Activated CD8-positive, alpha-beta T cell treated with anti-CD3 and anti-CD28 coated beads for 36 hours (primary cell): ENCODE data around the gene ZNF407. TPM values are rescaled to one million over a fixed set of nuclear protein-coding genes. Genes with fewer than 3 reads are reported as not detected.

Experiments used
- ATAC-seq: fragments of 200-7000 bp; cut with Tn5 transposase; one replicate; pipeline ENCODE4 v1.10.0; 2021; ENCODE audit warnings: mild to moderate bottlenecking, moderate library complexity
- CTCF ChIA-PET: fragments of 350-600 bp; sonication (Branson Sonifier 250); formaldehyde crosslinking; loops from one replicate; lab custom pipeline; 2021; ENCODE audit warnings: antibody characterized with exemption; lab: Charles Lee
- POLR2A ChIA-PET: fragments of 350-600 bp; sonication (Branson Sonifier 250); formaldehyde crosslinking; loops from one replicate; lab custom pipeline; 2021; ENCODE audit warnings: antibody characterized with exemption; lab: Charles Lee
- DNase-seq: peaks from one replicate; pipeline ENCODE4 v3.0.0-alpha.2; 2020
- H3K27ac Mint-ChIP-seq: one replicate; pipeline ENCODE4 v1.8.0; 2021; ENCODE audit warnings: mild to moderate bottlenecking, mixed read lengths
- H3K27me3 Mint-ChIP-seq: one replicate; pipeline ENCODE4 v1.8.0; 2021; ENCODE audit warnings: mixed read lengths
- H3K36me3 Mint-ChIP-seq: one replicate; pipeline ENCODE4 v1.8.0; 2021; ENCODE audit warnings: low read depth, mixed read lengths
- H3K4me1 Mint-ChIP-seq: one replicate; pipeline ENCODE4 v1.8.0; 2021; ENCODE audit warnings: low read depth, mixed read lengths
- H3K4me3 Mint-ChIP-seq: one replicate; pipeline ENCODE4 v1.8.0; 2021; ENCODE audit warnings: mild to moderate bottlenecking, moderate library complexity, mixed read lengths
- H3K9me3 Mint-ChIP-seq: one replicate; pipeline ENCODE4 v1.8.0; 2021; ENCODE audit warnings: mixed read lengths
- intact Hi-C: fragments of 100-400 bp; cut with micrococcal nuclease; formaldehyde crosslinking; loops from one replicate; pipeline ENCODE4 v1.10.0; 2022
- total RNA-seq, 2 experiments: library from RNA; stranded (reverse); gene quantifications; one replicate each; pipeline ENCODE4 v1.2.3, GENCODE V29; 2021
- TF ChIP-seq, protein P1 (sequence below): fragments of 200-600 bp; IDR thresholded peaks from one replicate; pipeline ENCODE4 v1.8.0; 2022; ENCODE audit warnings: antibody characterized with exemption, mild to moderate bottlenecking

The ZNF407 gene
- total RNA-seq, 2 experiments from 2014 or later = 9.9 to 10.8 TPM

DNA sequence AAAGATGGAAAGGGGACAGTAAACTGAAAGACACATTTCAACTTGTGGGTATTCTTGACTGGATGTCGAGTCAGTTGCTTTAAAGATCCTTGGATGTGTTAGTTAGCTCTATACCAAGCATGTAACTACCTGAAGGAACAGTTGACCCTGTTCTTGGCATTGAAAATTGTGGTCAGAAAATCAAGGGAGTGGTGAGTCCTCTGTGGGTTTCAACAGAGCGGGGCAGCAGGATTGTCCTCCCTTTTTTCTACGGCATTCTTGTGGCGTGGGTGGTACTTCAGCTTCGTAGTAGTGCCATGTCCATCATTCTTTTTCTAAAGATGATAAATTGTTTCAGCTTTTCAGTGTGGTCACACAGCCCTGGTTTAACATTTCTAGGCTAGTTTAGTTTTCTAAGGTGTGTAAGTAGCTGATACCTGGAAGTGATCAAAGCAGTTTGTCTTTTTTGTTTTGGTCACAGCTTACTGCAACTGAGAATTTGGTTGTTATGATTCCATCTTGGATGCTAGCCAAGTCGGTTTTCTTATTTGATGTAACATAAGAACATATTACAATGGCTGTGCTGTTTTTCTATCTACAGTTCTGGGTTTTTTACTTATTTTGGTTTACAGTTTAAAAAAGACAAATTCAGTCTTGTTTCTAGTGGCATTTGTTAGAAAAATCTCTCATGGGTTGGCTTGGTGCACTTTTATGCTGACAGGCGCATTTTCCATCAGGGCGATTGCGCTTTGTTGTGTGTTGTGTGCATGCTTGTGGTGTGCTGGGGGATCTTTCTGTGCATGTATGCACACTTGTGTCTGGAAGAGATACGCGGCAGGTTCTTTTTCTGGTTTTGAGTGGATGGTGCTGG lies 84.7 kb downstream of the ZNF407 start:
- intact Hi-C loops = no loop called here
- H3K4me3 Mint-ChIP-seq = no peak overlapping the region
- H3K9me3 Mint-ChIP-seq = peaks cover 4% of the 10 kb centered on the region
- H3K36me3 Mint-ChIP-seq = peaks cover 17% of the 10 kb centered on the region
- TF ChIP-seq, protein P1, sequence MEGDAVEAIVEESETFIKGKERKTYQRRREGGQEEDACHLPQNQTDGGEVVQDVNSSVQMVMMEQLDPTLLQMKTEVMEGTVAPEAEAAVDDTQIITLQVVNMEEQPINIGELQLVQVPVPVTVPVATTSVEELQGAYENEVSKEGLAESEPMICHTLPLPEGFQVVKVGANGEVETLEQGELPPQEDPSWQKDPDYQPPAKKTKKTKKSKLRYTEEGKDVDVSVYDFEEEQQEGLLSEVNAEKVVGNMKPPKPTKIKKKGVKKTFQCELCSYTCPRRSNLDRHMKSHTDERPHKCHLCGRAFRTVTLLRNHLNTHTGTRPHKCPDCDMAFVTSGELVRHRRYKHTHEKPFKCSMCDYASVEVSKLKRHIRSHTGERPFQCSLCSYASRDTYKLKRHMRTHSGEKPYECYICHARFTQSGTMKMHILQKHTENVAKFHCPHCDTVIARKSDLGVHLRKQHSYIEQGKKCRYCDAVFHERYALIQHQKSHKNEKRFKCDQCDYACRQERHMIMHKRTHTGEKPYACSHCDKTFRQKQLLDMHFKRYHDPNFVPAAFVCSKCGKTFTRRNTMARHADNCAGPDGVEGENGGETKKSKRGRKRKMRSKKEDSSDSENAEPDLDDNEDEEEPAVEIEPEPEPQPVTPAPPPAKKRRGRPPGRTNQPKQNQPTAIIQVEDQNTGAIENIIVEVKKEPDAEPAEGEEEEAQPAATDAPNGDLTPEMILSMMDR = no peak
- no peaks in the 10 kb centered on the region for H3K27me3 Mint-ChIP-seq
- peaks cover 15% of the 10 kb centered on the region for H3K4me1 Mint-ChIP-seq
- H3K27ac Mint-ChIP-seq = no peak overlapping the region
- ChIA-PET POLR2A (interaction anchor here (1.0 kb wide), 1 partner anchor 9 kb away, joined by 3 read pairs; no protein-coding TSS in a partner anchor), CTCF (interaction anchor here (1.0 kb wide), 2 partner anchors 9 to 139 kb away, joined by 3 read pairs; no protein-coding TSS in a partner anchor)
- peak; percentile 45 for ATAC-seq
- DNase-seq = no peak

DNA sequence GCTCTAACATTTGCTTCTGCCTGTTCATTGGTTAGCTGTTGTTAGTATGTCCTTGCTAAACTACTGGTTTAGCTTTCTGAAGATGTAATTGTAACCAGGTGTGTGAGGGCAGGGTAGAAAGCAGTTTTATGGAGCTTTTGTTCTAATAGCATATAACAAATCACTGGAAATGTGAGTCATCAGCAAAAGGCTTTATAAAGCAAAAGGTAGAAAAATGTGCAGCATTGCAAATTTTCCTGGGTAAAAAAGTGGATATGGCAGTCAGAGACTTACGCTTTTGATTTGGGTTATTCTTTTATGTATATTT lies 85.3 kb downstream of the ZNF407 start:
- H3K27ac Mint-ChIP-seq = no peak overlapping the region
- CTCF ChIA-PET = interaction anchor here (1.0 kb wide), 2 partner anchors 8 to 139 kb away, joined by 3 read pairs; no protein-coding TSS in a partner anchor
- no peak overlapping the region for H3K4me3 Mint-ChIP-seq
- intact Hi-C loops = no loop called here
- POLR2A ChIA-PET = interaction anchor here (1.0 kb wide), 1 partner anchor 8 kb away, joined by 3 read pairs; no protein-coding TSS in a partner anchor
- DNase-seq (no peak), ATAC-seq (no peak)
- TF ChIP-seq, protein P1 = no peak
- peaks cover 14% of the 10 kb centered on the region for H3K36me3 Mint-ChIP-seq
- no peaks in the 10 kb centered on the region for H3K9me3 Mint-ChIP-seq
- H3K4me1 Mint-ChIP-seq = peaks cover 15% of the 10 kb centered on the region
- no peaks in the 10 kb centered on the region for H3K27me3 Mint-ChIP-seq

DNA sequence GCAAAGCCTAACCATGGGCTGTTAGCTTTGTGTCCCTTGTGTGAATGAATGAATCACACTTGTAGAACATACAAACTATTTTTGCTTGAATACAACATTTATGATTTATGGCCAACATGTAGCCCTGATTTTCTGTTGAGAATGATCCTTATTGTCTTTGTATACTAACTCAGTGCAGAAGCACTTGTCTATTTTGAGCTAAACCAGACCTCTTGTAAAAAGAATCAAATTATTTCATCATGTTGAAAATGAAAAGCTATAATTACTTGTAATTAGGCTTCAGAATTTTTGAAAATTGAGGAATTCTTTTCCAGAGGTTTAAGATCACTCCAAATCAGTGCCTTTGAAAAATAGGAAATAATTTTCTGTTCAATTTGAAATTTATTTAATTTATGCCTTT lies 85.9 kb downstream of the ZNF407 start:
- Mint-ChIP-seq H3K27ac (no peak overlapping the region), H3K4me3 (no peak overlapping the region), H3K36me3 (peaks cover 10% of the 10 kb centered on the region), H3K27me3 (no peaks in the 10 kb centered on the region), H3K4me1 (peaks cover 9% of the 10 kb centered on the region), H3K9me3 (no peaks in the 10 kb centered on the region)
- TF ChIP-seq, protein P1 = no peak
- ChIA-PET CTCF (interaction anchor here (0.6 kb wide), 1 partner anchor 686 kb away, joined by 3 read pairs; no protein-coding TSS in a partner anchor), POLR2A (no interaction called here)
- no peak for ATAC-seq
- DNase-seq = no peak
- intact Hi-C loops = no loop called here

DNA sequence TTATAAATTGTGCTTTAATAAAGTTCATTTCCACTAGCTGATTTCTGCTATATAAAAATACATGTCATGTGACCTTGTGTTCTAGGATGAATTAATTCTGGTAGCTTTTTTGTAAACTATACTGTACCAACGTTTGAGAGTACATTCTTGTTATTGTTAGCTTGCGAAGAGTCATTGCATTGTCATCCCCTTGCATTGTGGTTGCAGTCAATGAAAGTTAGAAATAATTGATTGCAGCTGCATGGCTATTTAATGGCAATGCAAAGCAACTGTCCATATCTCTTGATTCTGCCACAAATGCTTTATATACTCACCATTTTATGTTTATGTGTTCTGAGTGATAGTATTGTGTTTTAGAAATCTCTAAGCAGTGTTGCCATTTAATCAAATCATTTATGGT lies 91.6 kb downstream of the ZNF407 start:
- POLR2A ChIA-PET = no interaction called here
- H3K9me3 Mint-ChIP-seq = no peaks in the 10 kb centered on the region
- CTCF ChIA-PET = no interaction called here
- TF ChIP-seq, protein P1 = no peak
- no peak overlapping the region for H3K27ac Mint-ChIP-seq
- no peak for DNase-seq
- peaks cover 13% of the 10 kb centered on the region for H3K4me1 Mint-ChIP-seq
- ATAC-seq = no peak
- intact Hi-C loops = no loop called here
- H3K36me3 Mint-ChIP-seq = peaks cover 12% of the 10 kb centered on the region
- no peaks in the 10 kb centered on the region for H3K27me3 Mint-ChIP-seq
- no peak overlapping the region for H3K4me3 Mint-ChIP-seq

DNA sequence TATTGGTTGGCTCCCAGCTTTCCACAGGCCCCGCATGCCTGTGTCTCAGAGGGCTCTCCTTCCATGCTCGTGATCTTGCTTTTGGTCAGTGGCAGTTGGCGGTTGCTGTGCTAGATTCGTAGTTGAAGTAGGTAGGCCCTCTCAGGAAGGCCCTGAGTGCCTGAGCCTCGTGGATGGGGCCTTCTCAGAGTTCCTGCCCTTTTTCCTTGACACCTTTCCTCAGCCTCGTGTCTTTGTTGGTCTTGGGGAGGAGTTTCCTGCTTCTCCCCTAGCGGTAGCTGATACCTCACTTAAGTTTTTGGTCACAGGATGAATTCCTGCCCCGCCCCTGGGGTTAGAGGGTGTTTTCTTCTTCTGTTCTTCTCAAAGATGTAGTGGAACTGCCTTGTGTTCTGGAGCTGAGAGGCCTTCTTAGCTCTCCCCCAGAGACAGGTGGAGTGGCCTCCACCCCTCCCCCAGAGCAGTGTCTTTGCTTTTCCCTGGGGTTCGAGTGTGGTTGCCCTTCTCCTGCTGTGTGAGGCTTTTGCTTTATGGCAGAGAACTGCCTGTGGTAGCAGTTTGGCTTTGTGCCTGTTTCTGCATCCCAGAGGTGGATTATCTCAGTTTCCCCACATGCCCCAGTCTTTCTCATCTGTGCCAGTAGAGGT lies 94.8 kb downstream of the ZNF407 start:
- ATAC-seq (no peak), DNase-seq (no peak)
- intact Hi-C loops = no loop called here
- H3K4me3 Mint-ChIP-seq = no peak overlapping the region
- H3K36me3 Mint-ChIP-seq = peaks cover 2% of the 10 kb centered on the region
- no peak overlapping the region for H3K27ac Mint-ChIP-seq
- no peaks in the 10 kb centered on the region for H3K9me3 Mint-ChIP-seq
- H3K4me1 Mint-ChIP-seq = peaks cover 13% of the 10 kb centered on the region
- ChIA-PET CTCF (interaction anchor here (1.2 kb wide), 1 partner anchor 42 kb away, joined by 3 read pairs; no protein-coding TSS in a partner anchor), POLR2A (no interaction called here)
- no peaks in the 10 kb centered on the region for H3K27me3 Mint-ChIP-seq
- TF ChIP-seq, protein P1 = no peak
